Measurements from ENCODE around the gene TFB2M.

DNA sequence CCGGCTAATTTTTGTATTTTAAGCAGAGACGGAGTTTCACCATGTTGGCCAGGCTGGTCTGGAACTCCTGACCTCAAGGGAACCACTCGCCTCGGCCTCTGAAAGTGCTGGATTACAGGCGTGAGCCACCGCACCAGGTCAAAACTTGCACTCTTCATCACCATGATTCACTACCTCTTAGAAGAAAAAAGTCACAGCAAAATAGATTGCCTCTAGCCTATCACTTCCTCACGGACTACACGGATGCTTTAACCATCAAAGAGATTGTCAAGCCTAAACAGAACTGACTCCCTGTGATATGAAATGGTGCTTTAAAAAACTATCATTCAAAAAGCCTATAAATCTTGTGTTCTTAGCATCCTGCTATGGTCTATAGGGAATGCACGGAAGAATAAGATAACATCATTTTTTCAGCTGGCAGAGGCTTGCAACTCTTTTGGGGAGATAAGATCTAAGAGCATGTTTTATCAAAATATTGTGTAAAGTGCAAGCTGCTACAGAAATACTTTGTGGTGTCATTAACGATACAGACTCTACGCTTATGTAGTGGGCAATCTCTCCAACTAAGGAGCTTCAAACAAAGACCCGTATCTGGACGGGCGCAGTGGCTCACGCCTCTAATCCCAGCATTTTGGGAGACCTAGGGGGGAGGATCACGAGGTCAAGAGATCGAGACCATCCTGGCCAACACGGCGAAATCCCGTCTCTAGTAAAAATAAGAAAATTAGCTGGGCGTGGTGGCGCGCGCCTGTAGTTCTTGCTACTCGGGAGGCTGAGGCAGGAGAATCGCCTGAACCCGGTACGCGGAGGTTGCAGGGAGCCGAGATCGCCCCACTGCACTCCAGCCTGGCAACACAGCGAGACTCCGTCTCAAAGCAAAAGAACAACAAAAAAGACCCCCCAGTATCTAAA is 966 bp downstream of the TFB2M start:
- TF ChIP-seq POLR2A (IDR thresholded peaks at IDR 0.05; ENCODE audit: low read length) = no peak
- no peak for TF ChIP-seq GATA1 (IDR thresholded peaks at IDR 0.05; ENCODE audit: low read depth, low read length)
